ENCODE results near the gene KMT2B.

The KMT2B gene

DNA sequence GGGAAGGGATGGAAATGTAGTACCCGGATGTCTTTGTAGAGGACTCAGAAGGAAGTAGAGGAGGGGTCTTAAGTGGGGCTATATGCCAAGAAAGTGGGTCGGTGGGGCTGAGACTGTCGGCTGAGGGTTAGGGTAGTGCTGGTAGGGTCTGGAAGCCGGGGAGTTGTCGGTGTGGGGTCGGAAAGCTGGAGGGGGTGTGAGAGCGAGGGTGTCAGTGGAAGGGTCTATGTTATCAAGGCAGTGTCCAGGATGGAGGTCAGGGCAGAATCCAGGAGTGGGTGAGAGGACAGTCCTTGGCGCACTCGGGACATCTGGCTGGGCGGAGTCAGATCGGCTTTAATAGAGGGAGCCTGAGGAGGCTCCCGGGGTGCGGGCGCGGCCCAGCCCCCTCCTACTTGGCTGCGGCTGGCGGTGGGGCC lies 37.3 kb downstream of the KMT2B start:
- TF ChIP-seq, protein P1, sequence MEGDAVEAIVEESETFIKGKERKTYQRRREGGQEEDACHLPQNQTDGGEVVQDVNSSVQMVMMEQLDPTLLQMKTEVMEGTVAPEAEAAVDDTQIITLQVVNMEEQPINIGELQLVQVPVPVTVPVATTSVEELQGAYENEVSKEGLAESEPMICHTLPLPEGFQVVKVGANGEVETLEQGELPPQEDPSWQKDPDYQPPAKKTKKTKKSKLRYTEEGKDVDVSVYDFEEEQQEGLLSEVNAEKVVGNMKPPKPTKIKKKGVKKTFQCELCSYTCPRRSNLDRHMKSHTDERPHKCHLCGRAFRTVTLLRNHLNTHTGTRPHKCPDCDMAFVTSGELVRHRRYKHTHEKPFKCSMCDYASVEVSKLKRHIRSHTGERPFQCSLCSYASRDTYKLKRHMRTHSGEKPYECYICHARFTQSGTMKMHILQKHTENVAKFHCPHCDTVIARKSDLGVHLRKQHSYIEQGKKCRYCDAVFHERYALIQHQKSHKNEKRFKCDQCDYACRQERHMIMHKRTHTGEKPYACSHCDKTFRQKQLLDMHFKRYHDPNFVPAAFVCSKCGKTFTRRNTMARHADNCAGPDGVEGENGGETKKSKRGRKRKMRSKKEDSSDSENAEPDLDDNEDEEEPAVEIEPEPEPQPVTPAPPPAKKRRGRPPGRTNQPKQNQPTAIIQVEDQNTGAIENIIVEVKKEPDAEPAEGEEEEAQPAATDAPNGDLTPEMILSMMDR (IDR thresholded peaks at IDR 0.05; ENCODE audit: low read depth, low read length): no peak
- Histone ChIP-seq H3K27ac (peak overlapping the region; percentile 97), H3K27me3 (ENCODE audit: insufficient read depth, low read depth, severe bottlenecking) (no peaks in the 10 kb centered on the region), H3K36me3 (peaks cover 33% of the 10 kb centered on the region), H3K9me3 (ENCODE audit: severe bottlenecking) (no peaks in the 10 kb centered on the region), H3K4me3 (ENCODE audit: low read depth, low read length) (peak overlapping the region; percentile 40)
- DNase-seq: peak; percentile 93

DNA sequence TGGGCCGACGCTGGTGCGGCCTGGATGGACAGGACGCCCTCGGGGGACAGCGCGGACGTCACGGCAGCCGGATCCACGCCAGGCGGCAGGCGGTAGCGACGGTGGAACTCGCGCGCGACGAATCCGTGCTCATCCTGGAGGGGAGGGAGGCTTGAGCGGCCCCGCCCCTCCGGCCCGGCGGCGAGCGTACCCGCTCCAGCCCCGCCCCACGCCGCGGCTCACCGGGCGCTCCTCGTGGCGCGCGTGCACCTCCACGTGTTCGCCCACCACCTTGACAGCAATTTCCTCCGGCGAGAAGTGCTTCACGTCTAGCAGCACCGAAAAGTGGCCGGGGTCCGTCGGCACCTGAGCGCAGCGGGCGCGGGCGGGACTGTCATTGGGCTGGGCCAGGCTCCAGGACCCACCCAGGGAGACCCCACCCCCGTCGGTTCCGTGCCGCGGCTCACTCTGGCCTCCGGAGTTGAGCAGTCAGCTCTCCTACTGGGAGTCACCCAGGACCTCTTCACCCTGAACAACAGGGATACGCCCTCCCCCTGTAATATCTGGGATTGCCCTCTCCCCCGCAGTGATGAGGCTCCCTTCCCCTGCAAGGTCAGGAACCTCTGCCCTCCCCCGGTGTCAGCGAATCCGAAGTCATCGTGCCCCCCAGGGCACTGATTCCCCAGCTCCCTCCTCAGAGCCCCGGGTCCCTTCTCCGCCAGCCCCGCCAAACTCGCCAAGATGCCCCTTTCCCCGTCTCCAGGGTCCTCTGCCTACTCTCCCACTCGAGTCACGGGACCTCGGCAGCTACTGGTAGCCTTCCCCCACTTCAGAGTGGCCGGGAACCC lies 38.0 kb downstream of the KMT2B start:
- Histone ChIP-seq H3K27ac (peak overlapping the region; percentile 97), H3K9me3 (ENCODE audit: severe bottlenecking) (no peaks in the 10 kb centered on the region), H3K27me3 (ENCODE audit: insufficient read depth, low read depth, severe bottlenecking) (no peaks in the 10 kb centered on the region), H3K36me3 (peaks cover 39% of the 10 kb centered on the region), H3K4me3 (ENCODE audit: low read depth, low read length) (peak overlapping the region; percentile 40)
- DNase-seq: no peak
- TF ChIP-seq, protein P1 (IDR thresholded peaks at IDR 0.05; ENCODE audit: low read depth, low read length): no peak

- Histone ChIP-seq H3K27ac (peak within 1 kb of the TSS; percentile 97), H3K4me3 (ENCODE audit: low read depth, low read length) (peak within 1 kb of the TSS; percentile 100), H3K9me3 (ENCODE audit: severe bottlenecking) (no peaks in the 10 kb centered on the region), H3K27me3 (ENCODE audit: insufficient read depth, low read depth, severe bottlenecking) (no peaks in the 10 kb centered on the region), H3K36me3 (peaks cover 48% of the 10 kb centered on the region)
- no peak for DNase-seq
- TF ChIP-seq, protein P1 (IDR thresholded peaks at IDR 0.05; ENCODE audit: low read depth, low read length): no peak
Measured at GRCh38 chr19:35756377-35757230, 38.8 kb downstream of the KMT2B start, which contains the start of gene HSPB6. Gene HSPB6 (minus strand): TSS chr19:35757029. CDS start chr19:35757008, 21 bp downstream.

- TF ChIP-seq, protein P1 (IDR thresholded peaks at IDR 0.05; ENCODE audit: low read depth, low read length): no peak
- peak overlapping the region; percentile 100 for H3K4me3 ChIP-seq (ENCODE audit: low read depth, low read length)
- H3K9me3 ChIP-seq (ENCODE audit: severe bottlenecking): no peaks in the 10 kb centered on the region
- H3K27me3 ChIP-seq (ENCODE audit: insufficient read depth, low read depth, severe bottlenecking): no peaks in the 10 kb centered on the region
- DNase-seq: peak; percentile 60
- H3K27ac ChIP-seq: peak overlapping the region; percentile 97
- H3K36me3 ChIP-seq: peaks cover 54% of the 10 kb centered on the region
Measured at GRCh38 chr19:35757231-35757748, 39.5 kb downstream of the KMT2B start.

- H3K36me3 ChIP-seq: peaks cover 48% of the 10 kb centered on the region
- no peaks in the 10 kb centered on the region for H3K9me3 ChIP-seq (ENCODE audit: severe bottlenecking)
- peak within 1 kb of the TSS; percentile 100 for H3K4me3 ChIP-seq (ENCODE audit: low read depth, low read length)
- TF ChIP-seq, protein P1 (IDR thresholded peaks at IDR 0.05; ENCODE audit: low read depth, low read length): no peak
- H3K27me3 ChIP-seq (ENCODE audit: insufficient read depth, low read depth, severe bottlenecking): no peaks in the 10 kb centered on the region
- DNase-seq: peak; percentile 99
- H3K27ac ChIP-seq: peak within 1 kb of the TSS; percentile 97
Measured at GRCh38 chr19:35757749-35758608, 40.2 kb downstream of the KMT2B start, which contains the start of gene PROSER3. Gene PROSER3 (plus strand): TSS chr19:35758176. CDS start chr19:35758216, 40 bp downstream.

Measured in WERI-Rb-1 (cell line).